Prostate gland (tissue), 2 donors: Measurements from ENCODE around the gene DYSF. TPM values are rescaled to one million over a fixed set of nuclear protein-coding genes. Genes with fewer than 3 reads are reported as not detected.

Experiments
- DNase-seq: peaks from one replicate; pipeline ENCODE4 v3.0.0-alpha.2; 2019; ENCODE audit warnings: low spot score
- H3K27ac ChIP-seq, 2 donors: fragments of 200-600 bp; sonication (generic); 2 replicates each; pipeline ENCODE4 v1.5.1; 2017 to 2019
- H3K27me3 ChIP-seq: fragments of 200-600 bp; sonication (generic); replicated peaks from 2 replicates; pipeline ENCODE4 v1.5.1; 2019; ENCODE audit not compliant: insufficient read depth
- H3K36me3 ChIP-seq, 2 donors: fragments of 200-600 bp; sonication (generic); 1 replicate in 1 of 2; 2 replicates in 1 of 2; pipeline versions ENCODE4 v1.5.1 to v1.8.1; 2017 to 2019
- H3K4me1 ChIP-seq: fragments of 200-600 bp; sonication (generic); replicated peaks from 2 replicates; pipeline ENCODE4 v1.5.1; 2019
- H3K4me3 ChIP-seq, 2 donors: fragments of 200-600 bp; sonication (generic); 2 replicates each; pipeline ENCODE4 v1.5.1; 2017 to 2019
- H3K9me3 ChIP-seq: fragments of 200-600 bp; sonication (generic); 2 replicates; pipeline ENCODE4 v1.5.1; 2017
- POLR2A ChIP-seq: fragments of 450-650 bp; IDR thresholded peaks from one replicate; pipeline ENCODE4 v1.6.1; 2016; ENCODE audit warnings: antibody characterized with exemption, mild to moderate bottlenecking
- POLR2AphosphoS5 ChIP-seq: sonication (generic); formaldehyde crosslinking; IDR thresholded peaks from one replicate; pipeline ENCODE4 v1.6.1; 2017; ENCODE audit warnings: antibody characterized with exemption
- WGBS: methylation state at CpG from one replicate; pipeline ENCODE4 v1.1.5; 2018; 5-methylcytosine and 5-hydroxymethylcytosine counted together
- intact Hi-C: fragments of 100-400 bp; cut with DNase I; formaldehyde crosslinking; loops from one replicate; pipeline ENCODE4 v1.14.2; 2022
- total RNA-seq, 2 donors: library from RNA; depleted of rRNA; stranded (reverse); fragments of >200 nt; gene quantifications; one replicate each; pipeline ENCODE4 v1.1.0, GENCODE V29; 2016
- TF ChIP-seq, protein P1 (sequence below), 4 experiments: fragments of 200-600 bp in 2 of 4; fragments of 450-650 bp in 2 of 4; sonication (generic) in 2 of 4; IDR thresholded peaks; 1 replicate in 3 of 4; 2 replicates in 1 of 4; pipeline ENCODE4 v1.5.1; 2016 to 2019; ENCODE audit warnings: antibody characterized with exemption in 4 of 4, mild to moderate bottlenecking in 2 of 4, moderate library complexity in 2 of 4

Gene DYSF
- total RNA-seq, 2 donors from 2014 or later, result 5.9 to 9.4 TPM

DNA sequence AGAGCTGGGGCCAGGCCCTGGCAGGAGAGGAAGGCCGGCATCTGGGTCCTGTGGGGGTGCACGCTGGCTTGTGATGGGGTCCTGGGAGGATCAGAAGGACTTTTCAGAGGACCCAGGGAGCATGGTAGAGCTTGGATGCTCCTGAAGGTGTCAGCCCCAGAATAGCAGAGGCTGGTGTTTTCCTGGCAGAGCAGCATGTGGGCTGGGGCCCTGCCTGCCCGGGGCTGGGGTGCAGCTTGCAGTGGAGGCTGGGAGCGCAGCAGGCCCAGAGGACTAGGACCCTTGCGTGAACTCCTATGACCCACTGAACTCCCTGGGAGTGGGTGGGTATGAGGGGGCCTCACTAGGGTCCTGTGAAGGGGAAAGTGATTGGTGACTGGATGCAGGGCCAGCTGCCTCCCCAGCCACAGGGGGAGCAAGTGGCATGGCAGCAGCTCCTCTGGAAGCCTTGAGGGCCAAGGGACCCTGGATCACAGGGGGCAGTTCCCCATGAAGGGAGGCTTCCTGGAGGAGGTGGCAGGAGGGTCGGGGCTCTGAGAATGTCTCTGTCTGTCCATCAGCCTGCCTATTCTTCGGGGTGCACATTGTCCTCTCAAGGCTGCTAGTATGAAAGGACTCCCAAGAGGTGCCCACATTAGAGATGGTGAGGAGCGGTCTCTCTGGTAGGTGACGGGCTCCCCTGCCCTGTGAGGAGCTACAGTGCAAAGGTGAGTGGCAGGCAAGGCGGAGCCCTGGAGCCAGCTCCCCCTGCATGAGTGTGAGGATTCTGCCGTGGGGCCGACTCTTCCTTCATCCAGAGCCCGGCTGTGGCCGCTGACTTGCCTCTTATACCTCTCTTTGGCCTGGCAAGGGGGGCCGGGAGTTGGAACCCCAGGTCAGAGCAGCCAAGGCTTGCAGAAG lies 249.0 kb downstream of the DYSF start:
- H3K4me1 ChIP-seq, result peaks cover 11% of the 10 kb centered on the region
- no peaks in the 10 kb centered on the region for H3K27me3 ChIP-seq
- TF ChIP-seq, protein P1, sequence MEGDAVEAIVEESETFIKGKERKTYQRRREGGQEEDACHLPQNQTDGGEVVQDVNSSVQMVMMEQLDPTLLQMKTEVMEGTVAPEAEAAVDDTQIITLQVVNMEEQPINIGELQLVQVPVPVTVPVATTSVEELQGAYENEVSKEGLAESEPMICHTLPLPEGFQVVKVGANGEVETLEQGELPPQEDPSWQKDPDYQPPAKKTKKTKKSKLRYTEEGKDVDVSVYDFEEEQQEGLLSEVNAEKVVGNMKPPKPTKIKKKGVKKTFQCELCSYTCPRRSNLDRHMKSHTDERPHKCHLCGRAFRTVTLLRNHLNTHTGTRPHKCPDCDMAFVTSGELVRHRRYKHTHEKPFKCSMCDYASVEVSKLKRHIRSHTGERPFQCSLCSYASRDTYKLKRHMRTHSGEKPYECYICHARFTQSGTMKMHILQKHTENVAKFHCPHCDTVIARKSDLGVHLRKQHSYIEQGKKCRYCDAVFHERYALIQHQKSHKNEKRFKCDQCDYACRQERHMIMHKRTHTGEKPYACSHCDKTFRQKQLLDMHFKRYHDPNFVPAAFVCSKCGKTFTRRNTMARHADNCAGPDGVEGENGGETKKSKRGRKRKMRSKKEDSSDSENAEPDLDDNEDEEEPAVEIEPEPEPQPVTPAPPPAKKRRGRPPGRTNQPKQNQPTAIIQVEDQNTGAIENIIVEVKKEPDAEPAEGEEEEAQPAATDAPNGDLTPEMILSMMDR (IDR thresholded peaks at IDR 0.05), result no peak
- TF ChIP-seq POLR2A (no peak), POLR2AphosphoS5 (no peak)
- no peaks in the 10 kb centered on the region for H3K9me3 ChIP-seq
- WGBS, result 82% methylated on average over 15 of the region's 15 CpGs
- H3K4me3 ChIP-seq, result no peak overlapping the region
- no peaks in the 10 kb centered on the region for H3K36me3 ChIP-seq
- H3K27ac ChIP-seq, result no peak overlapping the region
- intact Hi-C loops, result no loop called here
- DNase-seq, result no peak

DNA sequence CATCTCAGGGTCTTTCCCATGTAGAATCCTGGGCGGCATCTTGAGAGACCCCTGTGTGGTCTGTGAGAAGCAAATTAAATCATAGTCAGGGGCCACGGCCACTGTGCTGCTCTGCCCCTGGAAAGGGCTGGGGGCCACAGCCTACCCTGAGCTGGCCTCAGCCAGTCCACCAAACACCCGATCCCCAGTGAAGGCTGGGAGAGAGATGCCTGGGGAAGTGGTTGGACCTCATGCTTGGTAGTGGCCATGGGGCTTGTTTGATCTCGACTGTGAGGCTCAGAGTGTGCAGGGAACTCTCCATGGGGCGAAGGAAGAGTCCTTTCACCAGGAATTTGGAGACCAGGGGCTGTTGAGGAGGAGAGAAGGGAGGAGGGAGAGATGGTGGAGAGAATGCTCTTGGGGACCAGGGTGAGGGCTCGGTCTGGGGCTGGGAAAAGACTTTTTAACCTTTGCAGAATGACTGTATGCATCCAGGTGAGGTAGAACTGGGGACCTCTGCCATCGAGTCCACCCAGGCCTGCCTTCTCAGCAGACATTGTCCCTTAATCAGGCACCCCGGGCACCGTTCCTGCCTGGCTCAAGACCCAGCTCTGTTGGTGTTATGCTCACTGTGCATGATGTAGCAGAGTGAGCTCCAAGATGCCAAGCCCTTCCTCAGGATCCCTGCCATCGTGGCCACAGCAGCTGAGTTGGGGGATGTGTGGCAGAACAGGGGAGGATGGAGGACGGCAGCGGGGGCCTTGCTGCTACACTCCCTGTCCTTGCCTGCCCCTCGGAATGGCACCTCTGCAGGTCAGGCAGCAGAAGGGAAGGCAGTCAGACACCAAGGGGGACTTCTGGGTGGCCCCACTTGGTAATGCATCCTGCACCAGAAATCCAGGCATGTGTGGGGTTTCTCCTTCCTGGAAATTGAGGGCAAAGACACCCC lies 249.9 kb downstream of the DYSF start:
- H3K4me3 ChIP-seq, result no peak overlapping the region
- WGBS, result 80% methylated on average over 13 of the region's 13 CpGs
- peaks cover 11% of the 10 kb centered on the region for H3K4me1 ChIP-seq
- no peaks in the 10 kb centered on the region for H3K9me3 ChIP-seq
- TF ChIP-seq POLR2A, result no peak
- TF ChIP-seq POLR2AphosphoS5, result no peak
- TF ChIP-seq, protein P1 (IDR thresholded peaks at IDR 0.05), result no peak
- no peak for DNase-seq
- H3K27me3 ChIP-seq, result no peaks in the 10 kb centered on the region
- no peak overlapping the region for H3K27ac ChIP-seq
- intact Hi-C loops, result no loop called here
- H3K36me3 ChIP-seq, result no peaks in the 10 kb centered on the region

DNA sequence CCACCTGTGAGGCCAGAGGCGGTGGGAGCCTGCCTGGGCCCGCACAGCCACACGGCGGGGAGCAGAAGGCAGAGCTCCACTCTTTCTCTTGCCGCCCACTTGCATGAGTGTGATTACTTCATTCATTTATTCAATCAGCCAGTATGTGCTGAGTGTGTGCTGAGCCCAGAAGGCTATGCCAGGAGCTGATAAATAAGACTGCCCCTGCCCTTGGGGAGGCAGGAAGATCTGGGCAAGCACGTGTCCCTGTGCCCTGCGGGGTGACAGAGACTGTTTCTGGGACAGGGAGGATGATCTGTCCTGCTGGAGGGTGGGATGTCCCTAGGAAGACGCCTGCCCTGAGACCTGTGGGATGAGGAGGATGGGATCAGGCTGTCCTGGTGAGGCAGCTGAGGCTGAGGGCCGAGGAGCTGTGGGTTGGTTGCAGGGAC lies 250.8 kb downstream of the DYSF start:
- intact Hi-C loops, result no loop called here
- Histone ChIP-seq H3K27ac (no peak overlapping the region), H3K36me3 (no peaks in the 10 kb centered on the region), H3K9me3 (no peaks in the 10 kb centered on the region), H3K27me3 (no peaks in the 10 kb centered on the region), H3K4me1 (peaks cover 11% of the 10 kb centered on the region), H3K4me3 (no peak overlapping the region)
- TF ChIP-seq POLR2A, result no peak
- 65% methylated on average over 7 of the region's 9 CpGs for WGBS
- DNase-seq, result no peak

DNA sequence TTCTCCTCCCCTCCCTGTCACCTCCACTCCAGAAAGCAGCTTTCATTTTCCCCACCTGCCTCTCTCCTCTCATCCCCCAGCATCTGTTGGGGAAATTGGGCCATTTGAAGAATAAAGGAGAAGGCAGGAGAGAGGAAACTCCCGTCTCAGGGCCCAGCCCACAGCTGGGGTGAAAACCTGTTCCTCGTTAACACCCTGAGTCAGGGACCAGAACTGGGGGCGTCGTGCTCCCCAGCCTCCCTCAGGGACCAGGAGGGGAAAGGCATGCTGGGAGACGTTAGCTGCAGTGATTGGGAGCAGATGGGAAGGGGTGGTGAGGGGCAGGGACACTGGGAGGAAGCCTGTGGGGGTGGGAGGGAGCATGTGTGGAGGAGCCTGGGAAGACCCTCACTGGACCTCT lies 251.3 kb downstream of the DYSF start:
- Histone ChIP-seq H3K27ac (no peak overlapping the region), H3K9me3 (no peaks in the 10 kb centered on the region), H3K27me3 (no peaks in the 10 kb centered on the region), H3K4me3 (no peak overlapping the region), H3K4me1 (peaks cover 11% of the 10 kb centered on the region), H3K36me3 (no peaks in the 10 kb centered on the region)
- intact Hi-C loops, result no loop called here
- TF ChIP-seq POLR2A (no peak), POLR2AphosphoS5 (no peak)
- TF ChIP-seq, protein P1 (IDR thresholded peaks at IDR 0.05), result no peak
- WGBS, result 65% methylated on average over 5 of the region's 5 CpGs
- no peak for DNase-seq
